CD4-positive, alpha-beta T cell treated with Interleukin-4 for 1 hour (primary cell): ENCODE measurements around the gene SPANXN3.
"Not testable (repeated sequence)": the region's sequence is repeated elsewhere in the genome, so short reads cannot be mapped to it uniquely, and the experiment has no call there.

ENCODE experiments used
- DNase-seq, 2 donors: peaks; one replicate each; pipeline ENCODE4 v3.0.0-alpha.2; 2020 to 2022

The SPANXN3 gene, protein sequence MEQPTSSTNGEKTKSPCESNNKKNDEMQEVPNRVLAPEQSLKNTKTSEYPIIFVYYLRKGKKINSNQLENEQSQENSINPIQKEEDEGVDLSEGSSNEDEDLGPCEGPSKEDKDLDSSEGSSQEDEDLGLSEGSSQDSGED

DNA sequence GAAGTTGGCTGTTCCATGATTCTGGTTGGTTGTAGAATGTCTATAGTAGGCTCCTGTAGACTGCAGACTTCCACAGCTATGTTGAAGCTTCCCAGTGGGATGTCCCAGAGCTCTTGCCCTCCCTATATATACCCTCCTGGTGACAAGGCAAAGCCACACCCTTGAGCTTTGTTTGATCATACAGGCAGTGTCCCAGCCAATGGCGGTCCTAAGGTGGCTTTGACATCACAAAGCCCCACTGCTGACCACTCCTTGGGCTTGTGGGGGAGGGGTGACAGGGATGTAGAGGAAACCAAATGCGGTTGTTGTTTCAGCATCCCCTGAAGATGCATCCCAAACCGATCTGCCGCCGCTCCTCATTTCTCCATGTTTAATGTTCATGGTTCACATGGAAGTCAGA, at the start of gene SPANXN3:
SPANXN3 (minus strand) TSS at position 101 of the 400 bp plus-strand sequence; CDS start at position 17, 84 bp downstream.
- DNase-seq = not testable (repeated sequence)

DNA sequence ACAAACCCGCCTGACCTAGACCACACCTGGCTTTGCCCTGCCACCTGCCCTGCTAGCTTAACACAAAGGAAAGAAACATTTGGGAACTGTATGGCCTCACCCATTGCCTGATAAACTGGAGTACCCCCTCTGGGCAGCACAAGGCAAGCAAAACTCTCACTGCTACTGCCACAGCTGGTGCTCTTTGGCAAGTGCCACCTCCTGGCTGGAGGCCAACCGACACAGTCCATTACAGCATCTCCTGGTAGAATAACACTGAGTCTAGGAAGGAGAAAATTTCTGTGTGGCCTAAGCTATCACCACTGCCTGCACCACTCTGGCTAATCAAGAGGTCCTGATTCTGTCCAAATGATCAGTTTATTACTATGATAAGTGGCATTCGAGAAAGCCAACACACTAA, 18.9 kb upstream of the SPANXN3 start:
- DNase-seq = no peak

DNA sequence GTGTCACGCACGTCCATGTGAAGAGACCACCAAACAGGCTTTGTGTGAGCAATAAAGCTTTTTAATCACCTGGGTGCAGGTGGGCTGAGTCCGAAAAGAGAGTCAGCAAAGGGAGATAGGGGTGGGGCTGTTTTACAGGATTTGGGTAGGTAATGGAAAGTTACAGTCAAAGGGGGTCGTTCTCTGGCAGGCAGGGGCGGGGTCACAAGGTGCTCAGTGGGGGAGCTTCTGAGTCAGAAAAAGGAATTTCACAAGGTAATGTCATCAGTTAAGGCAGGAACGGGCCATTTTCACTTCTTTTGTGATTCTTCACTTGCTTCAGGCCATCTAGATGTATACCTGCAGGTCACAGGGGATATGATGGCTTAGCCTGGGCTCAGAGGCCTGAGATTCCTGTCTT, 15.1 kb downstream of the SPANXN3 start:
- DNase-seq = not testable (repeated sequence)

DNA sequence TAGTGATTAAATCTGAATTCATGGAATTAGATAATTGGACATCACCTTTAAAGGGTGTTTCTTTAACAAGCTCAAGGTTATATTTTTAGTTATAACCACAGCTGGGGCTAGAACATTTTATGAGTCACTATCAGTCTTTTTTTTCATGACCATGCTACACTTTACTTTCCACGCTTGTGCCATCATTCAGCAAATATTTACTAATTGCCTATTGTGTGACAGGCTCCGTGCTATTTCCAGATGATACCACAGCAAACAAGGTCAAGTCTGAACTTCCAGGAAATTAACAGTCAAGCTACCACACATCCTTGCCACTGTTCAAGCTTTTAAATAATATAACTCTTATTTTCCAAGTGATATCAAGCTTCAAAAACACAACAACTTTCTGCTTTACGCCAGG, 16.5 kb downstream of the SPANXN3 start:
- DNase-seq = no peak

DNA sequence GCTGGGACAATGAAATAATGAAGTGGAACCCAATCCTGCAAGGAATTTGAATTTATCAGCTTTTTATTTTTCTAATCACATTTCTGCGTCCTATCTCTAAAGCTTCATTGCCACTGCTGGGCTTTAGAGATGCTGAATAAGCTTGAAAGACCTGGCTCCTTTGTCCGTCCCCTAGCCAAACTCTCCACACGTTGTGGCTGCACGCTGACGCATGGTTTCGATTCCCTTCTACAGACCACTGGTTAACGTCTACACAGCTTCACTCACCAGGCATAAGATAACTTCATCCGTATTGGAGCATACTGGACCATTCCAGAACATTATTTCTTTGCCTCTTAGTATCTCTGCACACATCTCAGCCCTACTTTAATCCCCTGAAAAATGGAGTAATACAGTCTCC, 31.2 kb downstream of the SPANXN3 start:
- DNase-seq = no peak

DNA sequence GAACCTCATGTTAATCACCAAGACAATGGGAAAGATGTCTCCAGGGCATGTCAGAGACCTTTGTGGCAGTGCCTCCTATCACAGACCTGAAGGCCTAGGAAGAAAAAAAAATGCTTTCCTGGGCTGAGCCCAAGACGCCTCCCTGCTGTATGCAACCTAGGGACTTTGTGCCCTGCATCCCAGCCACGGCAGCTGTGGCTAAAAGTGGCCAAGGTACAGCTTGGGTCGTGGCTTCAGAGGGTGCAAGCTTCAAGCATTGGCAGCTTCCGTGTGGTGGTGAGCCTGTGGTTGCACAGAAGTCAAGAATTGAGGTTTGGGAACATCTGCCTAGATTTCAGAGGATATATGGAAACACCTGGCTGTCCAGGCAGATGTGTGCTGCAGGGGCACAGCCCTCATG, 40.5 kb downstream of the SPANXN3 start:
- DNase-seq = no peak

DNA sequence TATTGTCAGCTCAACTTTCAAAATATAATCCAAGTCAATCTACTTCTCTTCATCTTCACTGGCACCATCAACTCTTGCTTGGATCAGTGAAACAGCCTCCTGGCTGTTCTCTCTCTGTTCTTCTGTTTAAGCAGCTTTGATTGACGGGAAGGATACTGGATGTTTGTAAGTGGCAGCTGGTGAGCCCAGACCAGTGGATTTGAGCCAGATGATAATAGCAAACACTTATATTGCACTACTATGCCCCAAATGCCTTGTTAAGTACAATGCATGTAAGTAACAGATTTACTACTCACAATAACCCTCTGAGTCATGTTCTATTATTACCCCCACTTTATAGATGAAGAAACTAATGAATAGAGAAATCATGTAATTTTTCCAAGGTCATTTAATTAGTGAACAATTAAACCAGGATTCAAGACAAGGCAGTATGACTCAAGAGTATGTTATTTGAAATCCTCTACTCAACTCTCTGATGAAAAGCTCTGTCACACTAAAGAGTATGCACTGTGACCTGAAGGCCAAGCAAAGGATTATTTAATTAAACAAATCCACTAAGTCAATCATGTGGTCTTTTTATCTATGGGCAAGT, 44.8 kb downstream of the SPANXN3 start:
- no peak for DNase-seq

DNA sequence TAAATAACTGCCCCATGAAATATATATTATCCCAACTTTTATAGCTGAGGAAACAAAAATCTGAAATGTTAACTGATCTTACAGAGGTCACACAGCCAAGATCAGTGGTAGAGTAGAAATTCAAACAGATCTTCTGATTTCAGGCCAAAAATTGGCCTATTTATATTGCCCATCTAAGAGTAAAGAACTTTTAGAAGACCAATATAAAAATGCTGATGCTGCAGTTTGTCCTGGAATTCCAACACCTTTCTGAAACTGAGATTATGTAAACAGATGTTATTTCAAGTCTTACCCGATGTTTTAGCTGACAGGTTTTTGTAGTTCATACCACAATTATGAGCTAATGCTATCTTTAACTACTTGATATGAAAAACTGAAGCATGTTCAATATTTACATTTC, 51.1 kb downstream of the SPANXN3 start:
- no peak for DNase-seq

DNA sequence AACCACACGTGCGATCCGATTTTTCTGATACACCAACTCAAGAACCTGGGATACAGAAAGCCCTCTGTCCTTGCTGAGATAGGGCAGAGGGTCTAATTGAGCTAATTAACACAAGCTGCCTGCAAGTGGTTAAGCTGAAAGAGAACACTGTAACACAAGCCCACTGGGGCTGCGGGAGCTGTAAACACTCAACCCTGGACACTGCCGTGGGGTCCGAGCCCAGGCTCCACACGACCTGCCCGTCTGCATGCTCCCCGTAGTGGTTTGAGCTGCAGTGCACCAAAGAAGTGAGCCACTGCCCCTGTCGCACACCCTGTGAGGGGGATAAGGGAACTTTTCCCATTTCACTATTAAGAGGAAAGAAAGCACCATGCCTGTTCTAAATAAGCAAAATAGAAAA, 54.6 kb downstream of the SPANXN3 start:
- DNase-seq = no peak

DNA sequence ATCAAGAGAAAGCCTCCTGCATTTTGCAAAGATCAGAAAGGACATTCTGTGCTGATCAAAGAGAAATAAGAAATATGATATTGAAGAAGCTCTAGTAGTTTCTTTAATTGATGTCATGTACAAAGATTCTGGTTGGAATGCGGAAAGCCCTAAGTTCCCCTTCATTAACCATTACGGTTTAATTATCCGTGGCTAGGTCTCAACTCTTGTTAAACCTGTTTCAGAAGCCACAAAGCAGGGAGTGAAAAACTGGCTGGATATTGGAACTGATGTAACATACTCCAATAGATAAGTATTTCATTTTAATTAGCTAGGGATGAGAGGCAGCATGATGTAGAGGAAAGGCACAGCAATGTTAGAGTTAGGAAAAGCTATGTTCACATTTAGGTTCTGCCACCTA, 55.7 kb downstream of the SPANXN3 start:
- DNase-seq = no peak
